ENCODE data around the gene CCR2. TPM values are rescaled to one million over a fixed set of nuclear protein-coding genes. Genes with fewer than 3 reads are reported as not detected.

CCR2 gene
- polyA plus RNA-seq, 1 of the 3 experiments (the other 2 are of a cell fraction): not detected

DNA sequence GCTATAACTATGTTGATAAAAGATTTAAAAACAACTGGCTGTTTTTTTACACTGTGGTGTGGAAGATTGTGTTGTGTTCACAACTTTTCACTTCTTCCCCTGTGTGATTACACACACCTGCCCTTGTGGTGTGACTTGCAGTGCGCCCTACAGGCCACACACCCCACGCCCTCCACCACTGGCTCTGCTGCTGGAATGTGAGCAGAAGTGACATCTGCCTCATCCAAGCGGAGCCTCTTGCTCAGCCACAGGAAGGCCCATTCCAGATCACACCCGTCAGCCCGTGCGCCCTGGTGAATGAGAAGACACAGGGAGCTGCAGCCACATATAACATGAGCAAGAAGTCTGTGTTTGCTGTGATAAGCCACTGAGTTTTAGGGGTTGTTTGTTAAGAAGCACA, 7.0 kb downstream of the CCR2 start:
- H3K36me3 ChIP-seq (replicated peaks in 1 of 2; ENCODE audit: control insufficient read depth in 1 of 2, insufficient read depth in 2 of 2, low read length in 1 of 2): no peaks in the 10 kb centered on the region
- no peaks in the 10 kb centered on the region for H3K9me3 ChIP-seq
- no peak overlapping the region for H3K27ac ChIP-seq (ENCODE audit: low read depth in 2 of 2, low read length in 1 of 2)
- H3K4me3 ChIP-seq (ENCODE audit: low read depth in 2 of 2, low read length in 1 of 2): no peak overlapping the region
- no peaks in the 10 kb centered on the region for H3K79me2 ChIP-seq (ENCODE audit: insufficient read depth)
- no peaks in the 10 kb centered on the region for H3K9me2 ChIP-seq
- ChIA-PET CTCF (interaction anchor here (1.0 kb wide), 1 partner anchor 8 kb away, joined by 3 read pairs; no protein-coding TSS in a partner anchor), POLR2A (no interaction called here)
- WGBS (ENCODE audit: low lambda C conversion rate): 25% methylated on average over 6 of the region's 6 CpGs
- no peak overlapping the region for H3K9ac ChIP-seq
- no peaks in the 10 kb centered on the region for H3F3A ChIP-seq (replicated peaks; ENCODE audit: insufficient read depth)
- TF ChIP-seq, protein P1, sequence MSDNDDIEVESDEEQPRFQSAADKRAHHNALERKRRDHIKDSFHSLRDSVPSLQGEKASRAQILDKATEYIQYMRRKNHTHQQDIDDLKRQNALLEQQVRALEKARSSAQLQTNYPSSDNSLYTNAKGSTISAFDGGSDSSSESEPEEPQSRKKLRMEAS (IDR thresholded peaks at IDR 0.05; ENCODE audit: low read depth): no peak
- no peak for TF ChIP-seq GABPA (IDR thresholded peaks at IDR 0.05; ENCODE audit: low read depth)
- no peak for TF ChIP-seq NFIC (IDR thresholded peaks at IDR 0.05; ENCODE audit: borderline replicate concordance)
- TF ChIP-seq FOXM1 (IDR thresholded peaks at IDR 0.05; ENCODE audit: low read depth): no peak
- no peak for TF ChIP-seq JUND (IDR thresholded peaks at IDR 0.05)
- no peak for TF ChIP-seq MXI1 (IDR thresholded peaks at IDR 0.05; ENCODE audit: low read depth, low read length)
- no peak for TF ChIP-seq RXRA (IDR thresholded peaks at IDR 0.05; ENCODE audit: borderline replicate concordance, low read depth)
- TF ChIP-seq TAF1 (IDR thresholded peaks at IDR 0.05; ENCODE audit: borderline replicate concordance, low read depth, low read length): no peak
- TF ChIP-seq TCF12 (IDR thresholded peaks at IDR 0.05): no peak
- TF ChIP-seq POLR2AphosphoS5 (IDR thresholded peaks at IDR 0.05; ENCODE audit: low read depth, low read length): no peak
- TF ChIP-seq, protein P2, sequence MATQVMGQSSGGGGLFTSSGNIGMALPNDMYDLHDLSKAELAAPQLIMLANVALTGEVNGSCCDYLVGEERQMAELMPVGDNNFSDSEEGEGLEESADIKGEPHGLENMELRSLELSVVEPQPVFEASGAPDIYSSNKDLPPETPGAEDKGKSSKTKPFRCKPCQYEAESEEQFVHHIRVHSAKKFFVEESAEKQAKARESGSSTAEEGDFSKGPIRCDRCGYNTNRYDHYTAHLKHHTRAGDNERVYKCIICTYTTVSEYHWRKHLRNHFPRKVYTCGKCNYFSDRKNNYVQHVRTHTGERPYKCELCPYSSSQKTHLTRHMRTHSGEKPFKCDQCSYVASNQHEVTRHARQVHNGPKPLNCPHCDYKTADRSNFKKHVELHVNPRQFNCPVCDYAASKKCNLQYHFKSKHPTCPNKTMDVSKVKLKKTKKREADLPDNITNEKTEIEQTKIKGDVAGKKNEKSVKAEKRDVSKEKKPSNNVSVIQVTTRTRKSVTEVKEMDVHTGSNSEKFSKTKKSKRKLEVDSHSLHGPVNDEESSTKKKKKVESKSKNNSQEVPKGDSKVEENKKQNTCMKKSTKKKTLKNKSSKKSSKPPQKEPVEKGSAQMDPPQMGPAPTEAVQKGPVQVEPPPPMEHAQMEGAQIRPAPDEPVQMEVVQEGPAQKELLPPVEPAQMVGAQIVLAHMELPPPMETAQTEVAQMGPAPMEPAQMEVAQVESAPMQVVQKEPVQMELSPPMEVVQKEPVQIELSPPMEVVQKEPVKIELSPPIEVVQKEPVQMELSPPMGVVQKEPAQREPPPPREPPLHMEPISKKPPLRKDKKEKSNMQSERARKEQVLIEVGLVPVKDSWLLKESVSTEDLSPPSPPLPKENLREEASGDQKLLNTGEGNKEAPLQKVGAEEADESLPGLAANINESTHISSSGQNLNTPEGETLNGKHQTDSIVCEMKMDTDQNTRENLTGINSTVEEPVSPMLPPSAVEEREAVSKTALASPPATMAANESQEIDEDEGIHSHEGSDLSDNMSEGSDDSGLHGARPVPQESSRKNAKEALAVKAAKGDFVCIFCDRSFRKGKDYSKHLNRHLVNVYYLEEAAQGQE (IDR thresholded peaks at IDR 0.05; ENCODE audit: low read depth, low read length): no peak
- H4K20me1 ChIP-seq (ENCODE audit: insufficient read depth): no peaks in the 10 kb centered on the region
- no peak for DNase-seq
- H2AFZ ChIP-seq (ENCODE audit: low read depth): no peak overlapping the region
- H3K4me1 ChIP-seq (ENCODE audit: control insufficient read depth in 1 of 2, insufficient read depth in 2 of 2, low read depth in 1 of 2, low read length in 1 of 2): no peaks in the 10 kb centered on the region; a peak in 1 of 4 replicates
- no peak overlapping the region for H3K4me2 ChIP-seq
- H3K27me3 ChIP-seq (ENCODE audit: insufficient read depth): peaks cover 30% of the 10 kb centered on the region; the same call in 1 of the 2 replicates

DNA sequence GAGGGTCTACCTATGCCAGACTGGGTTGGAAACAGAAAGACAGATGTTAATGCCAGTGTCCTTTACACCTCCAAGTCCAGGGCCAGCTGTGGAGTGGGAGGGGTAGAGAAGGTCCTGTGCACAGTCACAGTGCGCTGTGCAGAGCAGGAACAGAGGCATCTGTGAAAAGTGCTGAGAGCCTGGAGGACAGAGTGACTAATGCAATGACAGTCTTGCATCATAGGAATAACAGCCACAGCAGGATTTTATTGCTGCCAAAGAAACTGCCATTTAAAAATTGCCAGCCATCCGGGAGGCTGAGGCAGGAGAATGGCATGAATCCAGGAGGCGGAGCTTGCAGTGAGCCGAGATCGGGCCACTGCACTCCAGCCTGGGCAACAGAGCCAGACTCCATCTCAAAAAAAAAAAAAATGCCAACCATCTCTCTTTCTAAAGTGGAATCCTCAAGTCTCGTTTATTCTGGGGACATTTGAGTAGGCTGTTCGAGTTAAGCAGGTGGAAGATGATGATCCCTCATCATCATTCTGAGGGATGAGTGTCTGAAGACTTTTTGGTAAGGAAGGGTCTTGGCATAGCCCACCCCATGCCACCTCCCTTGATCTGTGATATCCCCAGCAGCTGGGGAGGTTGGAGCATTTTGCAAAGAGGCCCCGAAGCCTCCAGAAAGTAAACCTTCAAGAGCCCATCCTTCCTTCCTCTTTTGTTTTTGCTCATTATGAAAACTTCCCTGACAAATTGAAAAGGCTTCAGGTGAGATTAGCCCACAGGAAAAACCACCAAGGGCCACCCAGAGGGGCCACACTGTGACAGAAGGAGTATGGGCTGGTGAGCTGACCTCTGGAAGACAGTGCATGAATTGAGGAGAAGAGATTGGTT, 7.7 kb downstream of the CCR2 start:
- H3F3A ChIP-seq (replicated peaks; ENCODE audit: insufficient read depth): no peaks in the 10 kb centered on the region
- no peaks in the 10 kb centered on the region for H3K9me2 ChIP-seq
- ChIA-PET POLR2A (no interaction called here), CTCF (no interaction called here)
- H3K9me3 ChIP-seq: no peaks in the 10 kb centered on the region
- no peaks in the 10 kb centered on the region; a peak in 1 of 4 replicates for H3K4me1 ChIP-seq (ENCODE audit: control insufficient read depth in 1 of 2, insufficient read depth in 2 of 2, low read depth in 1 of 2, low read length in 1 of 2)
- no peaks in the 10 kb centered on the region for H3K36me3 ChIP-seq (replicated peaks in 1 of 2; ENCODE audit: control insufficient read depth in 1 of 2, insufficient read depth in 2 of 2, low read length in 1 of 2)
- 19% methylated on average over 7 of the region's 8 CpGs for WGBS (ENCODE audit: low lambda C conversion rate)
- no peak overlapping the region for H3K27ac ChIP-seq (ENCODE audit: low read depth in 2 of 2, low read length in 1 of 2)
- no peak overlapping the region for H3K4me3 ChIP-seq (ENCODE audit: low read depth in 2 of 2, low read length in 1 of 2)
- H3K79me2 ChIP-seq (ENCODE audit: insufficient read depth): no peaks in the 10 kb centered on the region
- H4K20me1 ChIP-seq (ENCODE audit: insufficient read depth): no peaks in the 10 kb centered on the region
- no peak for DNase-seq
- no peak overlapping the region for H3K4me2 ChIP-seq
- H2AFZ ChIP-seq (ENCODE audit: low read depth): no peak overlapping the region
- peaks cover 30% of the 10 kb centered on the region; the same call in 1 of the 2 replicates for H3K27me3 ChIP-seq (ENCODE audit: insufficient read depth)
- no peak overlapping the region for H3K9ac ChIP-seq
- TF ChIP-seq, protein P1 (IDR thresholded peaks at IDR 0.05; ENCODE audit: low read depth): no peak
- no peak for TF ChIP-seq FOXJ3 (CRISPR knock-in tag; IDR thresholded peaks at IDR 0.05)
- no peak for TF ChIP-seq MXI1 (IDR thresholded peaks at IDR 0.05; ENCODE audit: low read depth, low read length)
- TF ChIP-seq USF1 (IDR thresholded peaks at IDR 0.05; ENCODE audit: borderline replicate concordance, low read depth): no peak
- TF ChIP-seq TCF12 (IDR thresholded peaks at IDR 0.05): no peak
- TF ChIP-seq CHD2 (IDR thresholded peaks at IDR 0.05; ENCODE audit: low read length, partially characterized antibody): no peak
- TF ChIP-seq, protein P3, sequence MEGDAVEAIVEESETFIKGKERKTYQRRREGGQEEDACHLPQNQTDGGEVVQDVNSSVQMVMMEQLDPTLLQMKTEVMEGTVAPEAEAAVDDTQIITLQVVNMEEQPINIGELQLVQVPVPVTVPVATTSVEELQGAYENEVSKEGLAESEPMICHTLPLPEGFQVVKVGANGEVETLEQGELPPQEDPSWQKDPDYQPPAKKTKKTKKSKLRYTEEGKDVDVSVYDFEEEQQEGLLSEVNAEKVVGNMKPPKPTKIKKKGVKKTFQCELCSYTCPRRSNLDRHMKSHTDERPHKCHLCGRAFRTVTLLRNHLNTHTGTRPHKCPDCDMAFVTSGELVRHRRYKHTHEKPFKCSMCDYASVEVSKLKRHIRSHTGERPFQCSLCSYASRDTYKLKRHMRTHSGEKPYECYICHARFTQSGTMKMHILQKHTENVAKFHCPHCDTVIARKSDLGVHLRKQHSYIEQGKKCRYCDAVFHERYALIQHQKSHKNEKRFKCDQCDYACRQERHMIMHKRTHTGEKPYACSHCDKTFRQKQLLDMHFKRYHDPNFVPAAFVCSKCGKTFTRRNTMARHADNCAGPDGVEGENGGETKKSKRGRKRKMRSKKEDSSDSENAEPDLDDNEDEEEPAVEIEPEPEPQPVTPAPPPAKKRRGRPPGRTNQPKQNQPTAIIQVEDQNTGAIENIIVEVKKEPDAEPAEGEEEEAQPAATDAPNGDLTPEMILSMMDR (IDR thresholded peaks at IDR 0.05): no peak
- TF ChIP-seq, protein P4, sequence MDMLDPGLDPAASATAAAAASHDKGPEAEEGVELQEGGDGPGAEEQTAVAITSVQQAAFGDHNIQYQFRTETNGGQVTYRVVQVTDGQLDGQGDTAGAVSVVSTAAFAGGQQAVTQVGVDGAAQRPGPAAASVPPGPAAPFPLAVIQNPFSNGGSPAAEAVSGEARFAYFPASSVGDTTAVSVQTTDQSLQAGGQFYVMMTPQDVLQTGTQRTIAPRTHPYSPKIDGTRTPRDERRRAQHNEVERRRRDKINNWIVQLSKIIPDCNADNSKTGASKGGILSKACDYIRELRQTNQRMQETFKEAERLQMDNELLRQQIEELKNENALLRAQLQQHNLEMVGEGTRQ (IDR thresholded peaks at IDR 0.05; ENCODE audit: borderline replicate concordance, low read depth, low read length): no peak
- TF ChIP-seq YY1 (IDR thresholded peaks at IDR 0.05; ENCODE audit: low read depth): no peak
- no peak for TF ChIP-seq MEF2A (IDR thresholded peaks at IDR 0.05; ENCODE audit: borderline replicate concordance, low read depth)
- TF ChIP-seq SIN3A (IDR thresholded peaks at IDR 0.05; ENCODE audit: borderline replicate concordance, low read depth, low read length): no peak
